ENCODE data around the gene OSBPL1A.

OSBPL1A gene

GRCh38 chr18:24398540-24398939 lies 916 bp upstream of the OSBPL1A start:
- peak overlapping the region; percentile 45 for H3K4me3 ChIP-seq (ENCODE audit: low read length)

GRCh38 chr18:24397131-24397693 lies 412 bp downstream of the OSBPL1A start:
- peak; percentile 58 for DNase-seq (ENCODE audit: low read depth)
- no peak for TF ChIP-seq CTCF (conservative IDR thresholded peaks at IDR 0.05; ENCODE audit: low read depth, low read length)
- H3K4me3 ChIP-seq (ENCODE audit: low read length): peak overlapping the region; percentile 66

More at GRCh38 chr18:24398540-24398939, 916 bp upstream of the OSBPL1A start:
- peak; percentile 54 for DNase-seq (ENCODE audit: low read depth)
- TF ChIP-seq CTCF (conservative IDR thresholded peaks at IDR 0.05; ENCODE audit: low read depth, low read length): no peak

GRCh38 chr18:24396082-24396633 lies 1.5 kb downstream of the OSBPL1A start:
- DNase-seq (ENCODE audit: low read depth): no peak
- TF ChIP-seq CTCF (conservative IDR thresholded peaks at IDR 0.05; ENCODE audit: low read depth, low read length): no peak
- peak overlapping the region; percentile 66 for H3K4me3 ChIP-seq (ENCODE audit: low read length)

- DNase-seq (ENCODE audit: low read depth): no peak
- no peak overlapping the region for H3K4me3 ChIP-seq (ENCODE audit: low read length)
These were observed 2.4 kb downstream of the OSBPL1A start for GRCh38 chr18:24395049-24395795.

GRCh38 chr18:24388957-24389356 lies 8.7 kb downstream of the OSBPL1A start:
- H3K4me3 ChIP-seq (ENCODE audit: low read length): no peak overlapping the region
- TF ChIP-seq CTCF (conservative IDR thresholded peaks at IDR 0.05; ENCODE audit: low read depth, low read length): no peak
- DNase-seq (ENCODE audit: low read depth): no peak

More at GRCh38 chr18:24395049-24395795, 2.4 kb downstream of the OSBPL1A start:
- TF ChIP-seq CTCF (conservative IDR thresholded peaks at IDR 0.05; ENCODE audit: low read depth, low read length): no peak

GRCh38 chr18:24386681-24387080 lies 10.9 kb downstream of the OSBPL1A start:
- no peak for DNase-seq (ENCODE audit: low read depth)
- no peak overlapping the region for H3K4me3 ChIP-seq (ENCODE audit: low read length)
- no peak for TF ChIP-seq CTCF (conservative IDR thresholded peaks at IDR 0.05; ENCODE audit: low read depth, low read length)
